ENCODE measurements around the gene PAQR5. TPM values are rescaled to one million over a fixed set of nuclear protein-coding genes. Genes with fewer than 3 reads are reported as not detected.

PAQR5 gene
- total and polyA plus RNA-seq, 4 donors = 0.19 to 1.1 (median 0.53) TPM

DNA sequence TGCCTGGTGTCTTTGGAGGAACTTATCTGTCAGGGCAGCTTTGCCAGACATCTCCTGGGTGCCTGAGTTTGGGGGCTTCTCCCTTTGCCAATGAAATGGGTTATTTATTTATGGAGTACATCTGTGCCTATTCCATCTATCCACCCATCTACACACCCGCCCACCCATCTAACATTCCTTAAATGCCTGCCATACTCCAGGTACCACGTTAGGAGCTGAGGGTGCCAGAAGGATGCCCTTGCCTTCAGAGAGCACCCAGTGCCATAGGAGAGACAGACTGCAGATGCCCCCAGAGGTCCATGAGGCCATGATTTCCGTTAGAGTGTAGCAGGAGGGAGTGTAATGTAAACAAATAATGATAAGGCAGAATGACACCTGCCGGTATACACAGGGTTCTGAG is 93.6 kb downstream of the PAQR5 start:
- Histone ChIP-seq H3K4me1 (ENCODE audit: control insufficient read depth in 4 of 4, insufficient read depth in 4 of 4, low read length in 3 of 4) (peaks cover 0 to 5% (median 2%) of the 10 kb centered on the region in 4 donors), H3K27me3 (ENCODE audit: control insufficient read depth in 4 of 4, insufficient read depth in 4 of 4, low read length in 3 of 4) (no peaks in the 10 kb centered on the region), H3K9me3 (ENCODE audit: control insufficient read depth in 4 of 4, low read length in 3 of 4) (no peaks in the 10 kb centered on the region), H3K36me3 (ENCODE audit: control insufficient read depth in 4 of 4, insufficient read depth in 3 of 4, low read depth in 1 of 4, low read length in 3 of 4) (no peaks in the 10 kb centered on the region), H3K4me3 (ENCODE audit: low read depth in 1 of 3, low read length in 3 of 3) (no peak overlapping the region), H3K9ac (ENCODE audit: low read depth in 1 of 2, low read length in 2 of 2) (no peak overlapping the region), H3K27ac (ENCODE audit: low read depth in 1 of 2, low read length in 2 of 2) (no peak overlapping the region)
- no peak for DNase-seq (ENCODE audit: low spot score)
- no peak for TF ChIP-seq GABPA (IDR thresholded peaks at IDR 0.05 in 1 of 2, conservative IDR thresholded peaks at IDR 0.05 in 1 of 2)
- no peak for TF ChIP-seq RXRA (IDR thresholded peaks at IDR 0.05)
- TF ChIP-seq JUND (IDR thresholded peaks at IDR 0.05) = no peak
- no peak for TF ChIP-seq YY1 (IDR thresholded peaks at IDR 0.05)
- TF ChIP-seq, protein P1, sequence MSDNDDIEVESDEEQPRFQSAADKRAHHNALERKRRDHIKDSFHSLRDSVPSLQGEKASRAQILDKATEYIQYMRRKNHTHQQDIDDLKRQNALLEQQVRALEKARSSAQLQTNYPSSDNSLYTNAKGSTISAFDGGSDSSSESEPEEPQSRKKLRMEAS (IDR thresholded peaks at IDR 0.05) = no peak
- TF ChIP-seq RAD21 (IDR thresholded peaks at IDR 0.05) = no peak
- TF ChIP-seq SP1 (IDR thresholded peaks at IDR 0.05) = no peak
- TF ChIP-seq NR2F2 (IDR thresholded peaks at IDR 0.05) = no peak
- TF ChIP-seq FOXA2 (IDR thresholded peaks at IDR 0.05) = no peak
- no peak for TF ChIP-seq HNF4A (conservative IDR thresholded peaks at IDR 0.05)
- TF ChIP-seq, protein P2, sequence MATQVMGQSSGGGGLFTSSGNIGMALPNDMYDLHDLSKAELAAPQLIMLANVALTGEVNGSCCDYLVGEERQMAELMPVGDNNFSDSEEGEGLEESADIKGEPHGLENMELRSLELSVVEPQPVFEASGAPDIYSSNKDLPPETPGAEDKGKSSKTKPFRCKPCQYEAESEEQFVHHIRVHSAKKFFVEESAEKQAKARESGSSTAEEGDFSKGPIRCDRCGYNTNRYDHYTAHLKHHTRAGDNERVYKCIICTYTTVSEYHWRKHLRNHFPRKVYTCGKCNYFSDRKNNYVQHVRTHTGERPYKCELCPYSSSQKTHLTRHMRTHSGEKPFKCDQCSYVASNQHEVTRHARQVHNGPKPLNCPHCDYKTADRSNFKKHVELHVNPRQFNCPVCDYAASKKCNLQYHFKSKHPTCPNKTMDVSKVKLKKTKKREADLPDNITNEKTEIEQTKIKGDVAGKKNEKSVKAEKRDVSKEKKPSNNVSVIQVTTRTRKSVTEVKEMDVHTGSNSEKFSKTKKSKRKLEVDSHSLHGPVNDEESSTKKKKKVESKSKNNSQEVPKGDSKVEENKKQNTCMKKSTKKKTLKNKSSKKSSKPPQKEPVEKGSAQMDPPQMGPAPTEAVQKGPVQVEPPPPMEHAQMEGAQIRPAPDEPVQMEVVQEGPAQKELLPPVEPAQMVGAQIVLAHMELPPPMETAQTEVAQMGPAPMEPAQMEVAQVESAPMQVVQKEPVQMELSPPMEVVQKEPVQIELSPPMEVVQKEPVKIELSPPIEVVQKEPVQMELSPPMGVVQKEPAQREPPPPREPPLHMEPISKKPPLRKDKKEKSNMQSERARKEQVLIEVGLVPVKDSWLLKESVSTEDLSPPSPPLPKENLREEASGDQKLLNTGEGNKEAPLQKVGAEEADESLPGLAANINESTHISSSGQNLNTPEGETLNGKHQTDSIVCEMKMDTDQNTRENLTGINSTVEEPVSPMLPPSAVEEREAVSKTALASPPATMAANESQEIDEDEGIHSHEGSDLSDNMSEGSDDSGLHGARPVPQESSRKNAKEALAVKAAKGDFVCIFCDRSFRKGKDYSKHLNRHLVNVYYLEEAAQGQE (IDR thresholded peaks at IDR 0.05) = no peak
- no peak for TF ChIP-seq HNF4G (IDR thresholded peaks at IDR 0.05)
- no peak for TF ChIP-seq FOXA1 (IDR thresholded peaks at IDR 0.05)
- TF ChIP-seq EGR1 (IDR thresholded peaks at IDR 0.05; ENCODE audit: low read depth in 2 of 2) = no peak
- TF ChIP-seq, protein P3, sequence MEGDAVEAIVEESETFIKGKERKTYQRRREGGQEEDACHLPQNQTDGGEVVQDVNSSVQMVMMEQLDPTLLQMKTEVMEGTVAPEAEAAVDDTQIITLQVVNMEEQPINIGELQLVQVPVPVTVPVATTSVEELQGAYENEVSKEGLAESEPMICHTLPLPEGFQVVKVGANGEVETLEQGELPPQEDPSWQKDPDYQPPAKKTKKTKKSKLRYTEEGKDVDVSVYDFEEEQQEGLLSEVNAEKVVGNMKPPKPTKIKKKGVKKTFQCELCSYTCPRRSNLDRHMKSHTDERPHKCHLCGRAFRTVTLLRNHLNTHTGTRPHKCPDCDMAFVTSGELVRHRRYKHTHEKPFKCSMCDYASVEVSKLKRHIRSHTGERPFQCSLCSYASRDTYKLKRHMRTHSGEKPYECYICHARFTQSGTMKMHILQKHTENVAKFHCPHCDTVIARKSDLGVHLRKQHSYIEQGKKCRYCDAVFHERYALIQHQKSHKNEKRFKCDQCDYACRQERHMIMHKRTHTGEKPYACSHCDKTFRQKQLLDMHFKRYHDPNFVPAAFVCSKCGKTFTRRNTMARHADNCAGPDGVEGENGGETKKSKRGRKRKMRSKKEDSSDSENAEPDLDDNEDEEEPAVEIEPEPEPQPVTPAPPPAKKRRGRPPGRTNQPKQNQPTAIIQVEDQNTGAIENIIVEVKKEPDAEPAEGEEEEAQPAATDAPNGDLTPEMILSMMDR (IDR thresholded peaks at IDR 0.05; ENCODE audit: low read depth, low read length, missing input control) = no peak
- 62% methylated on average over 4 of the region's 4 CpGs for WGBS

DNA sequence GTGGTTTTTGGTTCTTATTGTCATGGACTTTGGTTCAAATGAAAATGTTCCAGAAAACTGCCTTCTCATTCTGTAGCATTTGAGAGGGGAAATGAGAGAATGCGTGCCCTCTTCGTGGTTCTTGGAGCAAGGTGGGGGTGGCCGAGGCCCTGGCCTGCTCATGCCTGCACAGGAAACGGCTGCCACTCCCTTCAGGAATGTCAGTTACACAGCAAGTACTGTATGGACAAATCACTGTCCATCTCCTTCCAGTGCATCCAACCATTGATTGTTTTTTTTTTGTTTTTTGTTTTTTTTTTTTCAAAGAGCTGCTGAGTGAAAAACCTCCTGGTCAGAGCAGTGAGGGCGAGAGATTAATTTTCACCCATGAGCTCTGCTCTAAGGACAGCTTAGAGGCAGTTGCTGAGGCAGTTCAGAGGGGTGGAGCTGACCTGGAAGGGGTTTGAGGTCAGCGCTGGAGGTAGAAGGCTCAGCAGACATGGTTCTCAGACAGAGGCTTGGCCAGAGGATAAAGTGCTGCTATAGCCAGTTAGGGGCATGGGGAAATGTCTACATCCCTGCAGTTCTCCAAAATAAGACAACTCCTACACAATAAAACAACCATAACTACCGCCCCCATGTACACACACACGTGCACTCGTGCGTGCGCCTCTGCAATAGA is 95.2 kb downstream of the PAQR5 start:
- no peak overlapping the region for H3K9ac ChIP-seq (ENCODE audit: low read depth in 1 of 2, low read length in 2 of 2)
- no peak overlapping the region for H3K4me3 ChIP-seq (ENCODE audit: low read depth in 1 of 3, low read length in 3 of 3)
- no peak overlapping the region for H3K27ac ChIP-seq (ENCODE audit: low read depth in 1 of 2, low read length in 2 of 2)
- no peaks in the 10 kb centered on the region for H3K9me3 ChIP-seq (ENCODE audit: control insufficient read depth in 4 of 4, low read length in 3 of 4)
- TF ChIP-seq, protein P1 (IDR thresholded peaks at IDR 0.05) = no peak
- TF ChIP-seq, protein P3 (IDR thresholded peaks at IDR 0.05; ENCODE audit: low read depth, low read length, missing input control) = no peak
- no peak for TF ChIP-seq SP1 (IDR thresholded peaks at IDR 0.05)
- no peak for TF ChIP-seq JUND (IDR thresholded peaks at IDR 0.05)
- no peak for TF ChIP-seq GABPA (IDR thresholded peaks at IDR 0.05 in 1 of 2, conservative IDR thresholded peaks at IDR 0.05 in 1 of 2)
- no peak for TF ChIP-seq RXRA (IDR thresholded peaks at IDR 0.05)
- no peak for TF ChIP-seq FOXA1 (IDR thresholded peaks at IDR 0.05)
- TF ChIP-seq, protein P4, sequence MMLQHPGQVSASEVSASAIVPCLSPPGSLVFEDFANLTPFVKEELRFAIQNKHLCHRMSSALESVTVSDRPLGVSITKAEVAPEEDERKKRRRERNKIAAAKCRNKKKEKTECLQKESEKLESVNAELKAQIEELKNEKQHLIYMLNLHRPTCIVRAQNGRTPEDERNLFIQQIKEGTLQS (IDR thresholded peaks at IDR 0.05) = no peak
- TF ChIP-seq EGR1 (IDR thresholded peaks at IDR 0.05; ENCODE audit: low read depth in 2 of 2) = no peak
- TF ChIP-seq NR2F2 (IDR thresholded peaks at IDR 0.05) = no peak
- TF ChIP-seq TAF1 (conservative IDR thresholded peaks at IDR 0.05) = no peak
- no peaks in the 10 kb centered on the region for H3K36me3 ChIP-seq (ENCODE audit: control insufficient read depth in 4 of 4, insufficient read depth in 3 of 4, low read depth in 1 of 4, low read length in 3 of 4)
- 60% methylated on average over 11 of the region's 11 CpGs for WGBS
- DNase-seq (ENCODE audit: low spot score) = no peak
- H3K27me3 ChIP-seq (ENCODE audit: control insufficient read depth in 4 of 4, insufficient read depth in 4 of 4, low read length in 3 of 4) = no peaks in the 10 kb centered on the region
- peaks cover 0 to 5% (median 2%) of the 10 kb centered on the region in 4 donors for H3K4me1 ChIP-seq (ENCODE audit: control insufficient read depth in 4 of 4, insufficient read depth in 4 of 4, low read length in 3 of 4)

All from liver (tissue), 9 donors.